GM23338 (cell line): ENCODE measurements around the gene SHANK1. TPM values are rescaled to one million over a fixed set of nuclear protein-coding genes. Genes with fewer than 3 reads are reported as not detected.

Experiments used
- ATAC-seq: fragments of 200-7000 bp; cut with Tn5 transposase; 3 replicates; pipeline ENCODE4 v1.9.1; 2020
- DNase-seq: peaks from one replicate; pipeline ENCODE4 v3.0.0-alpha.2; 2015; ENCODE audit warnings: low spot score
- H2AFZ ChIP-seq: fragments of 200-600 bp; sonication (generic); 2 replicates; pipeline ENCODE4 v1.8.0; 2016; ENCODE audit warnings: antibody characterized with exemption, mild to moderate bottlenecking, moderate library complexity
- H3F3A ChIP-seq: fragments of 200-600 bp; sonication (generic); replicated peaks from 2 replicates; pipeline ENCODE4 v1.8.0; 2017; ENCODE audit warnings: antibody characterized with exemption, mixed run types, low read depth
- H3K27ac ChIP-seq: fragments of 200-600 bp; sonication (generic); 2 replicates; pipeline ENCODE4 v1.6.1; 2016; ENCODE audit warnings: low read depth
- H3K27me3 ChIP-seq: fragments of 200-600 bp; sonication (generic); 2 replicates; pipeline ENCODE4 v1.8.0; 2016; ENCODE audit warnings: mild to moderate bottlenecking, mixed run types, moderate library complexity; ENCODE audit not compliant: insufficient read depth
- H3K36me3 ChIP-seq: fragments of 200-600 bp; sonication (generic); 2 replicates; pipeline ENCODE4 v1.8.0; 2016; ENCODE audit warnings: mild to moderate bottlenecking; ENCODE audit not compliant: insufficient read depth
- H3K4me1 ChIP-seq: fragments of 200-600 bp; sonication (generic); 2 replicates; pipeline ENCODE4 v1.8.0; 2016; ENCODE audit warnings: mild to moderate bottlenecking, moderate library complexity; ENCODE audit not compliant: insufficient read depth
- H3K4me2 ChIP-seq: fragments of 200-600 bp; sonication (generic); 2 replicates; pipeline ENCODE4 v1.7.1; 2017; ENCODE audit warnings: mixed run types
- H3K4me3 ChIP-seq: fragments of 200-600 bp; sonication (generic); 2 replicates; pipeline ENCODE4 v1.6.1; 2016; ENCODE audit warnings: mixed run types
- H3K79me2 ChIP-seq: fragments of 200-600 bp; sonication (generic); replicated peaks from 2 replicates; pipeline ENCODE4 v1.8.0; 2017; ENCODE audit warnings: mild to moderate bottlenecking; ENCODE audit not compliant: insufficient read depth
- H3K9me2 ChIP-seq: fragments of 200-600 bp; sonication (generic); 2 replicates; pipeline ENCODE4 v1.8.0; 2017; ENCODE audit not compliant: insufficient read depth
- H4K20me1 ChIP-seq: fragments of 200-600 bp; sonication (generic); replicated peaks from 2 replicates; pipeline ENCODE4 v1.8.0; 2017; ENCODE audit warnings: mild to moderate bottlenecking; ENCODE audit not compliant: insufficient read depth
- H3K27ac Mint-ChIP-seq: 2 replicates; pipeline ENCODE4 v1.8.0; 2020; ENCODE audit warnings: inconsistent platforms, mild to moderate bottlenecking, moderate library complexity, mixed read lengths
- H3K27me3 Mint-ChIP-seq: 3 replicates; pipeline ENCODE4 v1.8.0; 2022; ENCODE audit warnings: low read depth, mild to moderate bottlenecking, moderate library complexity, mixed read lengths, inconsistent platforms; ENCODE audit not compliant: insufficient read depth, poor library complexity
- H3K36me3 Mint-ChIP-seq: 3 replicates; pipeline ENCODE4 v1.8.0; 2021; ENCODE audit warnings: low read depth, mild to moderate bottlenecking, inconsistent platforms, moderate library complexity, mixed read lengths
- H3K4me1 Mint-ChIP-seq: 3 replicates; pipeline ENCODE4 v1.8.0; 2020; ENCODE audit warnings: mild to moderate bottlenecking, inconsistent platforms, mixed read lengths
- H3K4me3 Mint-ChIP-seq: 3 replicates; pipeline ENCODE4 v1.8.0; 2021; ENCODE audit warnings: moderate library complexity, mild to moderate bottlenecking, inconsistent platforms, mixed read lengths
- H3K9me3 Mint-ChIP-seq: 3 replicates; pipeline ENCODE4 v1.8.0; 2020; ENCODE audit warnings: moderate library complexity, mild to moderate bottlenecking, inconsistent platforms, mixed read lengths
- EZH2 ChIP-seq: fragments of 200-600 bp; sonication (generic); IDR thresholded peaks from one replicate; pipeline ENCODE4 v1.8.0; 2017; ENCODE audit warnings: antibody characterized with exemption, mild to moderate bottlenecking, low read depth; ENCODE audit not compliant: unreplicated experiment
- NANOG ChIP-seq: IDR thresholded peaks from 2 replicates; pipeline ENCODE4 v1.6.1; 2016; ENCODE audit warnings: antibody characterized with exemption, borderline replicate concordance
- ZNF114 ChIP-seq: fragments of 250-450 bp; sonication (Bioruptor Pico); IDR thresholded peaks from 2 replicates; pipeline ENCODE4 v1.5.0; 2020; ENCODE audit warnings: mild to moderate bottlenecking, moderate library complexity
- ZNF331 ChIP-seq: fragments of 250-450 bp; sonication (Bioruptor Pico); IDR thresholded peaks from 2 replicates; pipeline ENCODE4 v1.5.0; 2020; ENCODE audit warnings: low read depth, mild to moderate bottlenecking, moderate library complexity
- polyA plus RNA-seq: library from polyadenylated mRNA; unstranded; fragments of >200 nt; fragmentation: Nextera tagmentation; extraction: Ambion mirVana; gene quantifications from 2 replicates; pipeline ENCODE4 v1.2.1, GENCODE V29; 2016
- total RNA-seq: library from RNA; depleted of rRNA; stranded (reverse); fragments of >200 nt; shearing (Covaris generic); gene quantifications from 2 replicates; pipeline ENCODE4 v1.2.3, GENCODE V29; 2014
- TF ChIP-seq, protein P1 (sequence below): IDR thresholded peaks from one replicate; pipeline ENCODE4 v1.6.1; 2018; ENCODE audit warnings: antibody characterized with exemption; ENCODE audit not compliant: unreplicated experiment
- TF ChIP-seq, protein P2 (sequence below), 2 experiments: fragments of 200-600 bp in 1 of 2; sonication (generic) in 1 of 2; conservative IDR thresholded peaks; 2 replicates each; pipeline versions ENCODE4 v1.5.1 to v1.6.1; 2016 to 2017; ENCODE audit warnings: antibody characterized with exemption in 2 of 2, low read depth in 2 of 2, mild to moderate bottlenecking in 2 of 2, moderate library complexity in 1 of 2
- TF ChIP-seq, protein P3 (sequence below): IDR thresholded peaks from 2 replicates; pipeline ENCODE4 v1.6.1; 2016; ENCODE audit warnings: antibody characterized with exemption

The SHANK1 gene
- total and polyA plus RNA-seq, 2 experiments from 2014 or later = 0.23 to 4.1 TPM

DNA sequence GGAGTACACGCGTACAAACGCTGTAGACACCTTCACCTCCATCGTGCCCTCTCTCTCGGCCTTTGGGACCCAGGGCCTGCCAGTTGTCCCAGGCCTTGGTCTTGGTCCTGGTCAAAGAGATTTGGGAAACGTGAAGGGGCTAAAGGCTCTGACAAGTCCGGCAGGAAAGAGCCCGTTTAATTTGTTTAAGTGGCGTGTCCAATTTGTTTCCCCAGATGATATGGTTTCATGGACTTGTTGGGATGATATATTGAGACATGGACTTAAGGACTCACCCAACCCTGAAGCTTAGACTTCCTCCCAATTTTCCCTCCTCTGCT, 6.3 kb upstream of the SHANK1 start:
- DNase-seq (no peak), ATAC-seq (no peak)
- peak overlapping the region; percentile 88 for H3K4me3 ChIP-seq
- H3F3A ChIP-seq = 0 out of 2 replicates have a peak, but pooled peaks cover 2% of the 10 kb centered on the region
- no peaks in the 10 kb centered on the region for H3K9me2 ChIP-seq
- H3K27me3 ChIP-seq = peaks cover 38% of the 10 kb centered on the region
- peaks cover 95% of the 10 kb centered on the region for H3K9me3 Mint-ChIP-seq
- peak overlapping the region; percentile 99 for H3K4me2 ChIP-seq
- H3K27ac ChIP-seq = no peak overlapping the region
- H4K20me1 ChIP-seq = no peaks in the 10 kb centered on the region; the same call in 1 of the 2 replicates
- peaks cover 40% of the 10 kb centered on the region for H3K4me1 ChIP-seq
- H3K4me3 Mint-ChIP-seq = no peak overlapping the region
- H3K27ac Mint-ChIP-seq = no peak overlapping the region
- TF ChIP-seq ZNF114 (no peak), NANOG (no peak)
- TF ChIP-seq, protein P1, sequence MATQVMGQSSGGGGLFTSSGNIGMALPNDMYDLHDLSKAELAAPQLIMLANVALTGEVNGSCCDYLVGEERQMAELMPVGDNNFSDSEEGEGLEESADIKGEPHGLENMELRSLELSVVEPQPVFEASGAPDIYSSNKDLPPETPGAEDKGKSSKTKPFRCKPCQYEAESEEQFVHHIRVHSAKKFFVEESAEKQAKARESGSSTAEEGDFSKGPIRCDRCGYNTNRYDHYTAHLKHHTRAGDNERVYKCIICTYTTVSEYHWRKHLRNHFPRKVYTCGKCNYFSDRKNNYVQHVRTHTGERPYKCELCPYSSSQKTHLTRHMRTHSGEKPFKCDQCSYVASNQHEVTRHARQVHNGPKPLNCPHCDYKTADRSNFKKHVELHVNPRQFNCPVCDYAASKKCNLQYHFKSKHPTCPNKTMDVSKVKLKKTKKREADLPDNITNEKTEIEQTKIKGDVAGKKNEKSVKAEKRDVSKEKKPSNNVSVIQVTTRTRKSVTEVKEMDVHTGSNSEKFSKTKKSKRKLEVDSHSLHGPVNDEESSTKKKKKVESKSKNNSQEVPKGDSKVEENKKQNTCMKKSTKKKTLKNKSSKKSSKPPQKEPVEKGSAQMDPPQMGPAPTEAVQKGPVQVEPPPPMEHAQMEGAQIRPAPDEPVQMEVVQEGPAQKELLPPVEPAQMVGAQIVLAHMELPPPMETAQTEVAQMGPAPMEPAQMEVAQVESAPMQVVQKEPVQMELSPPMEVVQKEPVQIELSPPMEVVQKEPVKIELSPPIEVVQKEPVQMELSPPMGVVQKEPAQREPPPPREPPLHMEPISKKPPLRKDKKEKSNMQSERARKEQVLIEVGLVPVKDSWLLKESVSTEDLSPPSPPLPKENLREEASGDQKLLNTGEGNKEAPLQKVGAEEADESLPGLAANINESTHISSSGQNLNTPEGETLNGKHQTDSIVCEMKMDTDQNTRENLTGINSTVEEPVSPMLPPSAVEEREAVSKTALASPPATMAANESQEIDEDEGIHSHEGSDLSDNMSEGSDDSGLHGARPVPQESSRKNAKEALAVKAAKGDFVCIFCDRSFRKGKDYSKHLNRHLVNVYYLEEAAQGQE = no peak
- no peaks in the 10 kb centered on the region for H3K4me1 Mint-ChIP-seq
- peaks cover 18% of the 10 kb centered on the region for H3K36me3 Mint-ChIP-seq
- H3K79me2 ChIP-seq = peaks cover 10% of the 10 kb centered on the region
- peaks cover 16% of the 10 kb centered on the region for H3K27me3 Mint-ChIP-seq
- no peak overlapping the region for H2AFZ ChIP-seq
- no peaks in the 10 kb centered on the region for H3K36me3 ChIP-seq

DNA sequence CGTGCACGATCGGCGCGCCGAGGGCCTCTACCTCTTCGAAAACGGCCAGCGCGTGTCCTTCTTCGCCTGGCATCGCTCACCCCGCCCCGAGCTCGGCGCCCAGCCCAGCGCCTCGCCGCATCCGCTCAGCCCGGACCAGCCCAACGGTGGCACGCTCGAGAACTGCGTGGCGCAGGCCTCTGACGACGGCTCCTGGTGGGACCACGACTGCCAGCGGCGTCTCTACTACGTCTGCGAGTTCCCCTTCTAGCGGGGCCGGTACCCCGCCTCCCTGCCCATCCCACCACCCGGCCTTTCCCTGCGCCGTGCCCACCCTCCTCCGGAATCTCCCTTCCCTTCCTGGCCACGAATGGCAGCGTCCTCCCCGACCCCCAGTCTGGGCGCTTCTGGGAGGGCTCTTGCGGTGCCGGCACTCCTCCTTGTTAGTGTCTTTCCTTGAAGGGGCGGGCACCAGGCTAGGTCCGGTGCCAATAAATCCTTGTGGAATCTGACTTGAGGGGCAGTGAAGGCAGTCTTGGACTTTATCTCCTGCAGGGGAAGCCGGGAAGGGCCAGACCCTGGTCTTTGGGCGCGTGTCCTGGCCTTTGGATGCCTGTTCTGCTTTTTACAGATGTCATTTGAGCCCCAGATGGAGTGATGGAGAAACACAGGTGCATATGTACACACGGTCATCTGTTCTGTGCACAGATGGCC, 5.8 kb upstream of the SHANK1 start:
- no peak overlapping the region; the same call in 2 of the 3 replicates for H3K4me3 Mint-ChIP-seq
- Histone ChIP-seq H4K20me1 (no peaks in the 10 kb centered on the region; the same call in 1 of the 2 replicates), H3K4me2 (peak overlapping the region; percentile 99), H3K9me2 (no peaks in the 10 kb centered on the region), H3K4me1 (peaks cover 46% of the 10 kb centered on the region), H3K27ac (no peak overlapping the region), H3K4me3 (peak overlapping the region; percentile 88), H3F3A (0 out of 2 replicates have a peak, but pooled peaks cover 7% of the 10 kb centered on the region), H3K36me3 (no peaks in the 10 kb centered on the region), H3K79me2 (peaks cover 10% of the 10 kb centered on the region), H2AFZ (no peak overlapping the region), H3K27me3 (peaks cover 43% of the 10 kb centered on the region)
- H3K27me3 Mint-ChIP-seq = peaks cover 18% of the 10 kb centered on the region
- peaks cover 95% of the 10 kb centered on the region for H3K9me3 Mint-ChIP-seq
- no peak overlapping the region for H3K27ac Mint-ChIP-seq
- H3K36me3 Mint-ChIP-seq = peaks cover 23% of the 10 kb centered on the region
- DNase-seq = no peak
- no peaks in the 10 kb centered on the region for H3K4me1 Mint-ChIP-seq
- peak; percentile 10; the same call in 1 of the 3 replicates for ATAC-seq
- TF ChIP-seq, protein P2, sequence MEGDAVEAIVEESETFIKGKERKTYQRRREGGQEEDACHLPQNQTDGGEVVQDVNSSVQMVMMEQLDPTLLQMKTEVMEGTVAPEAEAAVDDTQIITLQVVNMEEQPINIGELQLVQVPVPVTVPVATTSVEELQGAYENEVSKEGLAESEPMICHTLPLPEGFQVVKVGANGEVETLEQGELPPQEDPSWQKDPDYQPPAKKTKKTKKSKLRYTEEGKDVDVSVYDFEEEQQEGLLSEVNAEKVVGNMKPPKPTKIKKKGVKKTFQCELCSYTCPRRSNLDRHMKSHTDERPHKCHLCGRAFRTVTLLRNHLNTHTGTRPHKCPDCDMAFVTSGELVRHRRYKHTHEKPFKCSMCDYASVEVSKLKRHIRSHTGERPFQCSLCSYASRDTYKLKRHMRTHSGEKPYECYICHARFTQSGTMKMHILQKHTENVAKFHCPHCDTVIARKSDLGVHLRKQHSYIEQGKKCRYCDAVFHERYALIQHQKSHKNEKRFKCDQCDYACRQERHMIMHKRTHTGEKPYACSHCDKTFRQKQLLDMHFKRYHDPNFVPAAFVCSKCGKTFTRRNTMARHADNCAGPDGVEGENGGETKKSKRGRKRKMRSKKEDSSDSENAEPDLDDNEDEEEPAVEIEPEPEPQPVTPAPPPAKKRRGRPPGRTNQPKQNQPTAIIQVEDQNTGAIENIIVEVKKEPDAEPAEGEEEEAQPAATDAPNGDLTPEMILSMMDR (conservative IDR thresholded peaks at IDR 0.05; ENCODE audit: low read depth in 2 of 2) = no peak
- TF ChIP-seq, protein P1 = no peak
- TF ChIP-seq ZNF114 = no peak
- TF ChIP-seq EZH2 = no peak
- TF ChIP-seq, protein P3, sequence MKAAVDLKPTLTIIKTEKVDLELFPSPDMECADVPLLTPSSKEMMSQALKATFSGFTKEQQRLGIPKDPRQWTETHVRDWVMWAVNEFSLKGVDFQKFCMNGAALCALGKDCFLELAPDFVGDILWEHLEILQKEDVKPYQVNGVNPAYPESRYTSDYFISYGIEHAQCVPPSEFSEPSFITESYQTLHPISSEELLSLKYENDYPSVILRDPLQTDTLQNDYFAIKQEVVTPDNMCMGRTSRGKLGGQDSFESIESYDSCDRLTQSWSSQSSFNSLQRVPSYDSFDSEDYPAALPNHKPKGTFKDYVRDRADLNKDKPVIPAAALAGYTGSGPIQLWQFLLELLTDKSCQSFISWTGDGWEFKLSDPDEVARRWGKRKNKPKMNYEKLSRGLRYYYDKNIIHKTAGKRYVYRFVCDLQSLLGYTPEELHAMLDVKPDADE = no peak
- TF ChIP-seq ZNF331 (CRISPR knock-in tag) = no peak
